ENCODE measurements around the gene TOX2. TPM values are rescaled to one million over a fixed set of nuclear protein-coding genes. Genes with fewer than 3 reads are reported as not detected.

The TOX2 gene
- total RNA-seq, 1 experiment from 2014 or later, result 6.2 TPM

DNA sequence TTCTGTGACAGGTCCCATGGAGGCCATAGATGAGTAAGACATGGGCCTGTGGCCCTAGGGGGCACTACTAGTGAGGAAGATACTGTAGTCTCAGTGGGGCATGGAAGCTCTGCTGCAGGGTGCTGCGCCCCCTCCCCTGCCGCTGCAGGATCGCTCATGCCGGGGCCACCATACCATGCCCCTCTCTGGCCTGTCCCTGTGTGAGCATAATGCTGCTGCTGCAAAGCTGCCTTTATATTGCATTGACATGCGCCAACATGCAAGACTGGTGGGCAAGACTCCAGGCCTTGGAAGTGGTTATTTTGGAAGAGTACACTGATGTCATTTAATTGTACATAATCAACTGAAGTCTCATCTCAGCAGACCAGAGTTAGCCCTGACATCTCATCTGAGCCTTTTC is 60.0 kb downstream of the TOX2 start:
- H3K36me3 ChIP-seq, result peaks cover 17% of the 10 kb centered on the region
- no peak for DNase-seq (ENCODE audit: low read depth in 1 of 2, low spot score in 2 of 2)
- H3K9me3 ChIP-seq (replicated peaks), result no peaks in the 10 kb centered on the region
- peak overlapping the region; percentile 68 for H3K27ac ChIP-seq
- no peaks in the 10 kb centered on the region for H3K27me3 ChIP-seq (replicated peaks)
- peaks cover 46% of the 10 kb centered on the region for H3K4me1 ChIP-seq (replicated peaks)
- no peak overlapping the region for H3K4me3 ChIP-seq

DNA sequence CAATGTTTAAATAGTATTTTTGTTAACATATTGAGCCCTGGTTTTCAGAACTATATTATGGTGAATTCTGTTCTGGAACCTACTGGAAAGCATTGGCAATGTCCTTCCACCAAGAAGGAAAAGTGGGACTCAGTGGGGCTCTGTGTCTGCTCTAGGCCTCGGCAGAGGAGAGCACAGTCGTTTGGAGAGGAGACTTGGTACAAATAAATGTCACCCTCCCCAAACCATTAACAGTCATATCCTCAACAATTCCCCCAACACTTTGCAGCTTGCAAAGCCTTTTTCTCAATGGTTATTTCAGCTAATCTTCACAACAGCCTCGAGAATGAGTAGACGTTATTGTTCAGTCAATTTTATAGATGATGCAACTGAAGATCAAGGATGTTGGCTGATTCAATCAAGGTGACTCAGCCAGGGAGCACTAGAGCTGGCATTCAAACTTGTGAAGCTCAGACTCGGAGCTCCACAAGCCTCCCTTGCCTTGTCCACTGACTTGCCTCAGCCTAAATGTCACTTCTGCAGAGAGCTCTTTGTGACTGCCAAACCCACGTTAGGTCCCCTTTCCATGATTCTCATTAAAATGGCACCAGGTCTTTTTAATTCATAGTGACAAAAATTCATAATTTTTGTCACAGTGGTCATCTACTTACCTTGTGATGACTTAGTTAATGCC is 60.6 kb downstream of the TOX2 start:
- peak overlapping the region; percentile 68 for H3K27ac ChIP-seq
- no peaks in the 10 kb centered on the region for H3K9me3 ChIP-seq (replicated peaks)
- no peak overlapping the region for H3K4me3 ChIP-seq
- H3K36me3 ChIP-seq, result peaks cover 17% of the 10 kb centered on the region
- peaks cover 46% of the 10 kb centered on the region for H3K4me1 ChIP-seq (replicated peaks)
- peak; percentile 61 to 63 for DNase-seq (ENCODE audit: low read depth in 1 of 2, low spot score in 2 of 2)
- no peaks in the 10 kb centered on the region for H3K27me3 ChIP-seq (replicated peaks)

DNA sequence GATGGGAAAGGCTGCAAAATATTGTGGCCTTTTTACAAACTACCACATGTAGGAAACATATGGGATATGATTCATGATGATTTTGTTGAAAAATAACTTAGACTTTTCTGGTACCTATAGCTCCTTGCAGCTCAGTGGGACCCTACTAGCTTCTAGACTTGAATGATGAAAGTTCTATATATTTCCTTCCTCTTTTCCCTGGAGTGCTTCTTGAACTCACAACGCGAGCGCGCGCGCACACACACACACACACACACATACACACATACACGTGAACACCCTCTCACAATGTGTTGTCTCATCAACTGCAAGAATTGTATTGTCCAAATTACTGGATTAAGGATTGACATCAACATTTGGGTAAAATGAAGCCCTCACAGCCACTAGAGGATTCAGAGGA is 61.9 kb downstream of the TOX2 start:
- no peak overlapping the region for H3K4me3 ChIP-seq
- H3K36me3 ChIP-seq, result peaks cover 17% of the 10 kb centered on the region
- H3K4me1 ChIP-seq (replicated peaks), result peaks cover 46% of the 10 kb centered on the region
- peak overlapping the region; percentile 68; the same call in 1 of the 2 replicates for H3K27ac ChIP-seq
- no peak for DNase-seq (ENCODE audit: low read depth in 1 of 2, low spot score in 2 of 2)
- no peaks in the 10 kb centered on the region for H3K9me3 ChIP-seq (replicated peaks)
- H3K27me3 ChIP-seq (replicated peaks), result no peaks in the 10 kb centered on the region

DNA sequence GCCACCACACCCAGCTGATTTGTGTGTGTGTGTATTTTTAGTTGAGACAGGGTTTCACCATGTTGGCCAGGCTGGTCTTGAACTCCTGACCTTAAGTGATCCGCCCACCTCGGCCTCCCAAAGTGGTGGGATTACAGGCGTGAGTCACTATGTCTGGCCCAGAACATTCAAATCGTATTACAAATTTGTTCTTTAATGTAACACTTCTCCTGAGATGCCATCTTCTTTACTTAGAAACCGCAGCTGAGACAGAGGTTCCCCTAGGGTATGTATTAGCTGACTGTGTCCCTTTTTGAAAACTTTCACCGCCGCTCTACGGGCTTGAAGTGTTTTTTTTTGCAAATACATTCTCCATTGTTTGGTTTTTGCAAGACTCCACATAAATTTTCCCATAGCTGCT is 62.6 kb downstream of the TOX2 start:
- peak; percentile 77 to 89 for DNase-seq (ENCODE audit: low read depth in 1 of 2, low spot score in 2 of 2)
- H3K4me1 ChIP-seq (replicated peaks), result peaks cover 46% of the 10 kb centered on the region
- peak overlapping the region; percentile 66 for H3K27ac ChIP-seq
- H3K9me3 ChIP-seq (replicated peaks), result no peaks in the 10 kb centered on the region
- no peaks in the 10 kb centered on the region for H3K27me3 ChIP-seq (replicated peaks)
- no peak overlapping the region for H3K4me3 ChIP-seq
- H3K36me3 ChIP-seq, result peaks cover 17% of the 10 kb centered on the region

DNA sequence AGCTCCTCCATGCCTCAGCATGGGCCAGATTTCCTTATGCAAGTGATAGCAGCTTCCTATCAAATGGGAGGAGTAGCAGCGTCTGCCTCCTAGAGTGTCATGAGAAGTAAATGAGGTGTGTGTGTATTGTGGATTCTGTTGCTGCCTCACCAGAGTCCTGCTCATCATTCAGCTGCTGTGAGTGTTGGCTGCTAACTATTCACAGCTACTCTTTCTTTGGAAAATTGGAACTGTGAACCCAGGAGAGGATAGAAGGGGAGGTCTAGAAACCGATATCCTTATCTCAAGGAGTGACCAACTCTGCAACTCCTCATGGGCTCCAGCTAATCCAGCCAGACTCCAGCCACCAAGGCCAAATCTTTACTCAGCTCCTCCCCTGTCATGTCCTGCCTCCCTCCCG is 63.3 kb downstream of the TOX2 start:
- H3K4me3 ChIP-seq, result no peak overlapping the region
- no peak for DNase-seq (ENCODE audit: low read depth in 1 of 2, low spot score in 2 of 2)

DNA sequence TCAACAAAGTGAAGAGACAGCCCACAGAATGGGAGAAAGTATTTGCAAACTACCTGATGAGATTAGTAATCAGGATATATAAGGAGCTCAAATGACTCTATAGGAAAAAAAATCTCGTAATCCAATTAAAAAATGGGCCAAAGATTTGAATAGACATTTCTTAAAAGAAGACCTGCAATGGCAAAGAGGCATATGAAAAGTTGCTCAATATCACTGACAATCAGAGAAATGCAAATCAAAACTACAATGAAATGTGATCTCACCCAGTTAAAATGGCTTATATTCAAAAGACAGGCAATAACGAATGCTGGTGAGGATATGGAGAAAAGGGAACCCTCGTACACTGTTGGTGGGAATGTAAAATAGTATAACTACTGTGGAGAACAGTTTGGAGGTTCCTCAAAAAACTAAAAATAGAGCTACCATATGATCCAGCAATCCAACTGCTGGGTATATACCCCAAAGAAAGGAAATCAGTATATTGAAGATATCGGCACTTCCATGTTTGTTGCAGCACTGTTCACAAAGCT is 65.0 kb downstream of the TOX2 start:
- H3K4me1 ChIP-seq (replicated peaks), result peaks cover 42% of the 10 kb centered on the region
- H3K27me3 ChIP-seq (replicated peaks), result no peaks in the 10 kb centered on the region
- H3K4me3 ChIP-seq, result no peak overlapping the region
- H3K9me3 ChIP-seq (replicated peaks), result no peaks in the 10 kb centered on the region
- no peak for DNase-seq (ENCODE audit: low read depth in 1 of 2, low spot score in 2 of 2)
- H3K27ac ChIP-seq, result no peak overlapping the region
- peaks cover 21% of the 10 kb centered on the region for H3K36me3 ChIP-seq

More for the DNA sequence above, 63.3 kb downstream of the TOX2 start:
- H3K36me3 ChIP-seq, result peaks cover 17% of the 10 kb centered on the region
- H3K27me3 ChIP-seq (replicated peaks), result no peaks in the 10 kb centered on the region
- H3K4me1 ChIP-seq (replicated peaks), result peaks cover 46% of the 10 kb centered on the region
- no peaks in the 10 kb centered on the region for H3K9me3 ChIP-seq (replicated peaks)
- H3K27ac ChIP-seq, result peak overlapping the region; percentile 66

DNA sequence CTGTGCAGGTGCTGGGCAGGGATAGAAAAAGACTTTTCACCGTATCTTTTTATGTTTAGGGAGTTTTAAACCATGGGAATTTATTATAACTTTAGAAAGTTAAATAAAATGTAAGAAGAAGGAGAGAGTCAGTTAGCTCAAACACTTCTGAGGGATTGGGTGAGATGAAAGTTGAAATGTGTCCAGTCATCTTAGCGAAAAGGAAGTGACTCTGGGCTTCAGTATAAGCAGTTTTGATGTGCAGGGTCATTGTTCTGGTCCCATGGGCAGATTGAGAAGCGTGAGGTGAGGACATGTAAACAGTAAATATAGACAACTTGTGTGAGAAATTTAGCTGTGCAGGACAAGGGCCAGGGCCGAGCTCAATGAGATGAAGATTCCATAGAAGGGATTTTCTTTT is 66.9 kb downstream of the TOX2 start:
- no peak for DNase-seq (ENCODE audit: low read depth in 1 of 2, low spot score in 2 of 2)
- Histone ChIP-seq H3K9me3 (replicated peaks) (no peaks in the 10 kb centered on the region), H3K27me3 (replicated peaks) (no peaks in the 10 kb centered on the region), H3K4me1 (replicated peaks) (peaks cover 28% of the 10 kb centered on the region), H3K36me3 (peaks cover 8% of the 10 kb centered on the region), H3K27ac (no peak overlapping the region), H3K4me3 (no peak overlapping the region)

DNA sequence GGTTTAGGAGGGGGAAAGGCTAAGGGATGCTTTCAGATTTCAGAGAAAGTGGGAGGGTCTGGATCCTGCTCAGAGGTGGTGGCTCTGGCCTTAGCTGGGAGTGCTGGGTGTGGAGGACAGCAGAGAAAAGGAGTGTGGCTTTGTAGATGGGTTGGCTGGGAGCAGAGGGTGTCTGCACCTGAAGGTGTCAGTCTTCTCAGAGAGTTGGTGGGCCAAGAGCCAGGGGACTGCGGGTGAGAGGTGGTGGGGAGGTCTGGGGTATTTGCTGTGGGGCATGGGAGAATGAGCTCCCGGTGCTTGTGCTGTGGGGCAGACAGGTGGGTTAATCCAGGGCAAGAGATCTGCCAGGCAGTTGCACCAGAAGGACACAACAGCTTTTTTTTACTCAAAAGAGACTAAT is 67.4 kb downstream of the TOX2 start:
- Histone ChIP-seq H3K9me3 (replicated peaks) (no peaks in the 10 kb centered on the region), H3K4me1 (replicated peaks) (peaks cover 23% of the 10 kb centered on the region), H3K4me3 (no peak overlapping the region), H3K36me3 (0 out of 2 replicates have a peak, but pooled peaks cover 6% of the 10 kb centered on the region), H3K27ac (no peak overlapping the region), H3K27me3 (replicated peaks) (no peaks in the 10 kb centered on the region)
- DNase-seq (ENCODE audit: low read depth in 1 of 2, low spot score in 2 of 2), result no peak

DNA sequence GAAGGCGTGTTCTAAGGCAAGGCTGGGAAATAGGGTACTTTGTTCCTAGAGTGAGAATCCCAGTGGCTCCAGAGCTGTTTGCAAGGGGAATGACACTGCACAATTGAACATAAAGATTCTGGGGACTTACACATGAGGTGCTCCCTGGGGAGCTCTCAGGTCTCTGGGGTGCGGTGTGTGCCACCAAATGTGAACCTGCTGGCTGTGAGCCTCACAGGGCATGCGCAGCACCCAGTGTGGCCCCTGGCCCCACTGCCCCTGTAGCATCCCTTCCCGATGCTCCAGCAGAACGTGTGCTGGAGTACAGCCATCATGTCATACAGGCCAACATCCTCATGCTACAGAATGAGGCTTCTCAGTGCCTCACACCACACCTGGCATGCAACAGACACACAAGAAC is 68.2 kb downstream of the TOX2 start:
- DNase-seq (ENCODE audit: low read depth in 1 of 2, low spot score in 2 of 2), result no peak
- no peaks in the 10 kb centered on the region for H3K9me3 ChIP-seq (replicated peaks)
- 0 out of 2 replicates have a peak, but pooled peaks cover 6% of the 10 kb centered on the region for H3K36me3 ChIP-seq
- no peak overlapping the region for H3K4me3 ChIP-seq
- H3K27me3 ChIP-seq (replicated peaks), result no peaks in the 10 kb centered on the region
- peaks cover 16% of the 10 kb centered on the region for H3K4me1 ChIP-seq (replicated peaks)
- H3K27ac ChIP-seq, result no peak overlapping the region

DNA sequence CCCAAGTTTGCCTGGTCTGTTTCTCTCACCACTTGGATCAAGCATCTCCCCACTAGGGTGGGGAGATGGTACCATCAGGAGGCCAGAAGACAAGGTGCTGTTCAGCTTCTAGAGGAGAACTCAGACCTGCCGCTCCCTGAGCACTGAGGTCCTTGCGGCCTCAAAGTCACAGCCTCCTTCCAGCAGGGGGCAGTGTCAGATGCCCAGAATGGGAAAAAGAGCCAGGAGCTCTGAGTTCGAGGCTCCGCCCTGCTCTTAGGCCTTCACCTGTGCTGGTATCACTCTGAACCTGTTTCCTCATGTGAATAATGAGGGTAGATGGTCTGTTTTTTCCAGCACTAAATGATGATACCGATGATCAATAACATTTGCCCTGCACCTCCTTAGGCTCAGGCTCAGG is 68.7 kb downstream of the TOX2 start:
- 0 out of 2 replicates have a peak, but pooled peaks cover 6% of the 10 kb centered on the region for H3K36me3 ChIP-seq
- H3K4me1 ChIP-seq (replicated peaks), result peaks cover 12% of the 10 kb centered on the region
- no peak for DNase-seq (ENCODE audit: low read depth in 1 of 2, low spot score in 2 of 2)
- H3K27me3 ChIP-seq (replicated peaks), result no peaks in the 10 kb centered on the region
- no peaks in the 10 kb centered on the region for H3K9me3 ChIP-seq (replicated peaks)
- H3K27ac ChIP-seq, result no peak overlapping the region
- H3K4me3 ChIP-seq, result no peak overlapping the region

DNA sequence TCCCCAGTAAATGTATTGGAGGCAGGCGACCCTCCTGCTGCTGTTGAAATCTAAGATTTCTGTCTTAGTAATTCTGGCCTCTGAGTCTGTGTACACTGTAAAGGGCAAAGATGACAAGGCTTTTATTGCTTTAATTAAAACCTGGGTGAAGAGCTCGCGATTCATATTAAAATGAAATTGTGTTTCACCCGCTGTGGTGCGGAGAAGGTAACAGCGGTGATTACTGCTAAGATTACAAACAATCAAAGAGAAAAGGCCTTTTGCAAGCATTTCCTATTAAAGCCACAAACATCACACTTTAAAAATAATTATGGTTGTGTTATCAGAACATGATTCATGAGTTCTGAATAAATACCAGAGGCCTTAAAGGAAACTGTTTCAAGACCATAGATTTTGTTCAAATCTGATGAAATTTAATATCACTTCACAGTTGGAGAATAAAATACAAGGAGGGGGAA is 69.3 kb downstream of the TOX2 start:
- Histone ChIP-seq H3K4me3 (no peak overlapping the region), H3K27ac (no peak overlapping the region), H3K4me1 (replicated peaks) (peaks cover 6% of the 10 kb centered on the region), H3K9me3 (replicated peaks) (no peaks in the 10 kb centered on the region), H3K36me3 (0 out of 2 replicates have a peak, but pooled peaks cover 6% of the 10 kb centered on the region), H3K27me3 (replicated peaks) (no peaks in the 10 kb centered on the region)
- DNase-seq (ENCODE audit: low read depth in 1 of 2, low spot score in 2 of 2), result no peak

DNA sequence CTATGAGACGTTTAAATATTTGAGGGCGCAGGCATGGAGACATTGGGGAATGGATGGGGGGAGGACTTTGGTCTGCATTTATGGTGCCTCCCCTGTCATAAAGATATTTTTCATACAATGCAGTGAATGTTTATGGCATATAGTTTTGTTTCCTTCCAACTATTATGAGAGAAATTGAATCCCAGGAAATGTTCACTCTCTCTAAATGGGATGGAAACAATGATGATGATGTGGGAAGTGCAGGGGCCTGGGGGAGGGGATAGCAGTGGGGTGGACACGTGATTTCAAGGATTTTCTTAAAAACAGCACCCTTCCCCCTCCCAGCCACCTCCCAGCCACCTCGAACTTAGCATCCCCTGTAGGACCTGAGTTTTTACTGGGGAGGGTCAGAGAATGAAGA is 69.9 kb downstream of the TOX2 start:
- no peak overlapping the region for H3K4me3 ChIP-seq
- no peak overlapping the region for H3K27ac ChIP-seq
- 0 out of 2 replicates have a peak, but pooled peaks cover 6% of the 10 kb centered on the region for H3K36me3 ChIP-seq
- peaks cover 4% of the 10 kb centered on the region for H3K4me1 ChIP-seq (replicated peaks)
- no peaks in the 10 kb centered on the region for H3K9me3 ChIP-seq (replicated peaks)
- DNase-seq (ENCODE audit: low read depth in 1 of 2, low spot score in 2 of 2), result no peak
- no peaks in the 10 kb centered on the region for H3K27me3 ChIP-seq (replicated peaks)

DNA sequence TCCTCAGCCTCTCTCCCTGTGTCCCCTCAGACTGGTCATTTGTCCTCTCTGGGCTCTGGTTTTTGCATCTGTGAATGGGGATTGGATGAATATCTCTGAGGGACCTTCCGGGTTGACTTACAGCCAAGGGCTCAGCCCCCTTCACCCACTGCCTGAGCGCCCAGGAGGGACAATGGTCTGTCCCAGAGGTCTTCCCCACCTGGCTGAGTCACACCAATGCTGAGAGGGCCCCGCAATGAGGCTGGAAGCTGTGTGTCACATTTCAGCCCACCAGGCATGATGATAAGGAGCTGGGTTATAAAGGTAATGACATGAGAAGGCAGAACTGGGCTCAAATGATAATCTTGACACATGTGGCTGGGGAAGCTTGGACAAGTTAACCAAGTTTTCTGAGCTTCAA is 70.5 kb downstream of the TOX2 start:
- Histone ChIP-seq H3K4me1 (replicated peaks) (peaks cover 4% of the 10 kb centered on the region), H3K27ac (no peak overlapping the region), H3K4me3 (no peak overlapping the region), H3K36me3 (0 out of 2 replicates have a peak, but pooled peaks cover 6% of the 10 kb centered on the region), H3K27me3 (replicated peaks) (no peaks in the 10 kb centered on the region), H3K9me3 (replicated peaks) (no peaks in the 10 kb centered on the region)
- no peak for DNase-seq (ENCODE audit: low read depth in 1 of 2, low spot score in 2 of 2)

DNA sequence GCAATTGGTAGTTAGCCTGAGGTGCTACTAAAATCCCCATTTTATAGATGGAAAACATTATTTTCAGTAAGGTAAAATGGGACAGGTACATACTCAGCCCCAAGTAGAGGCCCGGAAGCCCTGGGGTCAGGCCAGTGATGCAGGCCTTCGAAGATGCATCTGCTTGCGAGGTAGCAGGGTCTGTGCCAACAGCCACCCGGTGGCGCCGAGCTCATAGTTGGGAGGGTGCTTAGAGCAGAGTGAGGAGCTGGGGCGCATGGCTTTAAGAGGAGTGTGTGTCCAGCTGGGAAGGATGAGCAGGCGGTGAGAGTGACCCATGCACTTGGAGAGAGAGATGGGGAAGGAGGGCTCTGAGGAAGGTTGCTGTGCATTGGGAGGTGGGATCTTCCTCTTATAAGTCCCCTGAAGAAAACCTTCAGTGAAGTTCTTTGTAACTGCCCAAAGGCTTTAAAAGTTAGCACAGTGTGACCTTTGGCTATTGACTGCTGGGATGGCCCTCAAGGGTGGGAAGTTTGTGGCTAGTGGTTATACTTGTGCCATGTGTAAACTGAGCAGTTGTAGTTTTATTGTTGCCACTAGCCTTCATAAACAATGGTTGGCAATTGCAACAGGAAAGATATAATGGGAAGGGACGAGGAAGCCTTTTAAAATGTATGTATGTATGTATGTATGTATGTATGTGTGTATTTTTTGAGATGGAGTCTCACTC is 71.1 kb downstream of the TOX2 start:
- no peak for DNase-seq (ENCODE audit: low read depth in 1 of 2, low spot score in 2 of 2)
- Histone ChIP-seq H3K27me3 (replicated peaks) (no peaks in the 10 kb centered on the region), H3K27ac (no peak overlapping the region), H3K4me3 (no peak overlapping the region), H3K36me3 (0 out of 2 replicates have a peak, but pooled peaks cover 6% of the 10 kb centered on the region), H3K9me3 (replicated peaks) (no peaks in the 10 kb centered on the region), H3K4me1 (replicated peaks) (peaks cover 4% of the 10 kb centered on the region)

All from SJSA1 (cell line).